Fibroblast of pulmonary artery (primary cell): ENCODE data around the gene SMIM27.
A peak's percentile ranks its signal among the peaks of the same experiment; 100 is the strongest.
"Not testable (repeated sequence)": the region's sequence is repeated elsewhere in the genome, so short reads cannot be mapped to it uniquely, and the experiment has no call there.

Experiments
- DNase-seq: peaks from one replicate; pipeline ENCODE4 v3.0.0-alpha.2; 2010; ENCODE audit warnings: low read depth
- H3K4me3 ChIP-seq: replicated peaks from 2 replicates; pipeline ENCODE4 v1.5.1; 2011; ENCODE audit warnings: low read depth, mild to moderate bottlenecking, control low read depth, low read length, moderate library complexity
- CTCF ChIP-seq: IDR thresholded peaks from 2 replicates; pipeline ENCODE4 v1.5.1; 2011; ENCODE audit warnings: mild to moderate bottlenecking, control low read depth, low read length, inconsistent platforms; ENCODE audit errors: missing control alignments

Gene SMIM27

DNA sequence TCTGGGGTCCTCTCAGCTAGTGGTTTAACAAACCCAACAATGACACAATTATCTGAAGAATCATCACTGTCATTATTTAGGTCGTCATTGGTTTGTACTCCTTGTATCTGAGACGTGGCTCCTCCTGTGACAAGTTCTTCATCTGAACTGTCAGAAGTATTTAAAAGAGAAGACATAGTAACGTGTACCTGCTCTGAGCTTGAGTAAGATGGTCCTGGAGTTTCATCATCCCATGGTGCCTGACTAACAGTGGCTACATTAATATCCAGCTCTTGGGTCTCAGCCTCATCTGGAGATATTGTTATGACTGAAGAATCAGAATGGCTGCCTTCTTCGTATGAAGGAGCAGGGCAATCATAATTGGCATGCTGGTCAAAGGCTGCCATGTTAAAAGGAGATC is 9.1 kb upstream of the SMIM27 start:
- DNase-seq, result no peak
- no peak for TF ChIP-seq CTCF
- no peak overlapping the region for H3K4me3 ChIP-seq

GRCh38 chr9:32545884-32546283 is 6.2 kb upstream of the SMIM27 start:
- no peak overlapping the region for H3K4me3 ChIP-seq
- no peak for DNase-seq
- TF ChIP-seq CTCF, result no peak

- H3K4me3 ChIP-seq, DNase-seq: not testable (repeated sequence)
These were observed 3.9 kb upstream of the SMIM27 start for GRCh38 chr9:32548213-32548612.

GRCh38 chr9:32550150-32550561 is 2.0 kb upstream of the SMIM27 start:
- peak overlapping the region; percentile 87 for H3K4me3 ChIP-seq
- TF ChIP-seq CTCF, result peak; percentile 32
- peak; percentile 45 for DNase-seq

GRCh38 chr9:32550562-32551275 is 1.4 kb upstream of the SMIM27 start:
- no peak for TF ChIP-seq CTCF
- DNase-seq, result peak; percentile 94
- H3K4me3 ChIP-seq, result peak overlapping the region; percentile 87

DNA sequence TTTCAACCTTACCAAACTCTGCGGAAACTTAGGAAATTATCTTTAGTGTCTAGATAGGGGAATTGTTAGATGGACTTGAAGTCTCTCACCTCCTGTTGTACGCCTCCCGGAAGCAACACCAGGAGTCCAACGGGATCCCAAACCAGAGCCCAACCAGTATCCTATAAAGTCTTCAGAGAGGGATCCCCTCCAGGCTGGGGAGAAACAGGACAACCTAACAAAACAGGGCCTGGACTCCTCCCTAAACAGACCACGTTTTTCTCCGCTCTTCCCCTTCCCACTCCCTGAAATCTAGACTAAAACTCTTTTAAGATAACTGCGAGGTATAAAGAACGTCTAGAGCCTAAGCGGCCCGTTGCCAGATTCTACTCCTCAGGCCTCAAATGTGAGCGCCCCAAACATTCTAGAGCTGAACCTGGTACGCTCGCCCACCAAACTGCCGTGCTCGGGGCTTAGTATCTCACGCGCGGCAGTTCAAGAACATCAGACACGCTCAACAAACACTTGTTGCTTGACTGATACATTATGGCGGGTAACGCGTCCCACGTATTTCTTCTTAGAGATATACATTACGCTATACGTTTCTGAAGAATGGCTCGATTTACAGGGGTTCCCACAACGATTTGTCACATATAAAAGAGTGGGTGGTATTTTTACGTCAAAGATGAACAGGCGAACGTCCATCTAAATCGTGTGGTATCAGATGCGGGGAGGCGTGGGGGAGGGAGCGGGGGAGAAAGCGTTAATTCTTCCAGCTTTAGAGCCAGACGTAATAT is 663 bp upstream of the SMIM27 start:
- peak overlapping the region; percentile 87 for H3K4me3 ChIP-seq
- TF ChIP-seq CTCF, result no peak
- DNase-seq, result peak; percentile 51

- DNase-seq, result peak; percentile 60
- no peak for TF ChIP-seq CTCF
- no peak overlapping the region for H3K4me3 ChIP-seq
These were observed 2.0 kb downstream of the SMIM27 start for GRCh38 chr9:32554107-32554506.
